ENCODE data around the gene SERPINB6.

SERPINB6 gene

DNA sequence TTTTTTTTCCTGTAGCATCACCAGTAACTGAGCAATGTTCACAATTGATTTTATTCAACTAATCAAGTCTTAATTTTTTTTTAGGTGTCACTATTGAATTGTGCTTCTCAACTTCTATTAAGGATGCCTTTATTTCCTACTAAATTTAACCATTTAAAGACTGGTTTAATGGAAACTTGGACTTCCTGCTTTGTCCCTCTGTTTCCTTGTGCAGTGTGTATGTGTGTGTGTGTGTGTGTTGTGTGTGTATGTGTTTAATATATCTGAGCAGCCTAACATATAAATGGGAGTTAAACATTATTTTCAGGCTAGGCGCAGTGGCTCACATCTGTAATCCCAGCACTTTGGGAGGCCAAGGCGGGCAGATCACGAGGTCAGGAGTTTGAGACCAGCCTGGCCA lies 1.8 kb downstream of the SERPINB6 start:
- TF ChIP-seq, protein P1, sequence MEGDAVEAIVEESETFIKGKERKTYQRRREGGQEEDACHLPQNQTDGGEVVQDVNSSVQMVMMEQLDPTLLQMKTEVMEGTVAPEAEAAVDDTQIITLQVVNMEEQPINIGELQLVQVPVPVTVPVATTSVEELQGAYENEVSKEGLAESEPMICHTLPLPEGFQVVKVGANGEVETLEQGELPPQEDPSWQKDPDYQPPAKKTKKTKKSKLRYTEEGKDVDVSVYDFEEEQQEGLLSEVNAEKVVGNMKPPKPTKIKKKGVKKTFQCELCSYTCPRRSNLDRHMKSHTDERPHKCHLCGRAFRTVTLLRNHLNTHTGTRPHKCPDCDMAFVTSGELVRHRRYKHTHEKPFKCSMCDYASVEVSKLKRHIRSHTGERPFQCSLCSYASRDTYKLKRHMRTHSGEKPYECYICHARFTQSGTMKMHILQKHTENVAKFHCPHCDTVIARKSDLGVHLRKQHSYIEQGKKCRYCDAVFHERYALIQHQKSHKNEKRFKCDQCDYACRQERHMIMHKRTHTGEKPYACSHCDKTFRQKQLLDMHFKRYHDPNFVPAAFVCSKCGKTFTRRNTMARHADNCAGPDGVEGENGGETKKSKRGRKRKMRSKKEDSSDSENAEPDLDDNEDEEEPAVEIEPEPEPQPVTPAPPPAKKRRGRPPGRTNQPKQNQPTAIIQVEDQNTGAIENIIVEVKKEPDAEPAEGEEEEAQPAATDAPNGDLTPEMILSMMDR (IDR thresholded peaks at IDR 0.05; ENCODE audit: insufficient read depth, low read depth, low read length, missing control alignments), result no peak
- H3K4me3 ChIP-seq (ENCODE audit: low read length), result no peak overlapping the region
- no peak for DNase-seq (ENCODE audit: low read depth)

DNA sequence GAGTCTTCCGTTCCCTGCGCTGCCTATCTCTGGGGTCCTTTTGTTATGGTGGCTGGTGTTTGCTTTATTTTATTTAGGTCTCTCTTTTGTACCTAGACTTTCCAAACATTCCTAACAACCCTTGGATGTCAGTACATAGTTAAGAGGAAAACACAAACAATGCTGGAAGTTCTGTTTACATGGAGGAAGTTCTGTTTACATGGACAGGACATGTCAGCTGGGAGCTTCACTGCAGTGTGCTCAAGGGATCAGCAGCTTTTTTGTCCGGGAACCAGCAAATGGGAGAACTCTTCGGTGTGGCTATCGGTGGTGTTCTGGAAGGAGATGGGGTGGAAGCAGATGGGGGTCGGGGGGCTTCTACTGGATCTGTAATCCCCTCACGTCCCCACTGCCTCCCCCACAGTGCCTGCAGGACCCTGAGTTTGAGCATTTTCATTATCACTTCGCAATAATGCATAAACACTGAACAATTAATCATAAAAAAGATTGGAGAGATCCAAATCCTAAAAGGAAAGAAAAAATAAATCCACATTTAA lies 2.7 kb downstream of the SERPINB6 start:
- H3K4me3 ChIP-seq (ENCODE audit: low read length), result no peak overlapping the region
- DNase-seq (ENCODE audit: low read depth), result no peak
- TF ChIP-seq, protein P1 (IDR thresholded peaks at IDR 0.05; ENCODE audit: insufficient read depth, low read depth, low read length, missing control alignments), result no peak

DNA sequence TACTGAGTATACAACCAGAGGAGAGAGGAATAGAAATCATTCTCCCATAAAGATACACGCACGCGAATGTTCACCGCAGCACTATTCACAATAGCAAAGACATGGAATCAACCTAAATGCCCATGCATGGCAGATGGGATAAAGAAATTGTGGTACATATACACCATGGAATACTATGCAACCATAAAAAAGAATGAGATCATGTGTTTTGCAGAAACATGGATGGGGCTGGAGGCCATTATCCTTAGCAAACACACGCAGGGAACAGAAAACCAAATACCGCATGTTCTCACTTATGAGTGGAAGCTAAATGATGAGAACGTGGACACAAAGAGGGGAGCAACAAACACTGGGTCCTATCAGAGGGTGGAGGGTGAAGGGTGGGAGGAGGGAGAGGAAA lies 3.4 kb downstream of the SERPINB6 start:
- no peak overlapping the region for H3K4me3 ChIP-seq (ENCODE audit: low read length)
- no peak for DNase-seq (ENCODE audit: low read depth)
- TF ChIP-seq, protein P1 (IDR thresholded peaks at IDR 0.05; ENCODE audit: insufficient read depth, low read depth, low read length, missing control alignments), result no peak

DNA sequence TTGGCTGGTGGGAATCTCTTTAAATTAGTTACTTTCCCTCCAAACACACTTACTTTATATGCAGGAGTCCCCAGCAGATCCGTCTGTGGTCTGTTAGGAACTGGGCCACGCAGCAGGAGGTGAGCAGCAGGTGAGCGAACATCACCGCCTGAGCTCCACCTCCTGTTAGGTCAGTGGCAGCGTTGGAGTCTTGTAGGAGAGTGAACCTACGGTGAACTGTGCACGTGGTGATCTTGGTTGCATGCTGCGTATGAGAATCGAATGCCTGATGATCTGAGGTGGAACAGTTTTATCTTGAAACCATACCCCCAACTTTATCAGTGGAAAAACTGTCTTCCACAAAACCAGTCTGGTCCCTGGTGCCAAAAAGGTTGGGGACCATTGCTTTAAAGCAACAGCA lies 5.0 kb downstream of the SERPINB6 start:
- no peak for DNase-seq (ENCODE audit: low read depth)
- TF ChIP-seq, protein P1 (IDR thresholded peaks at IDR 0.05; ENCODE audit: insufficient read depth, low read depth, low read length, missing control alignments), result no peak
- no peak overlapping the region for H3K4me3 ChIP-seq (ENCODE audit: low read length)

DNA sequence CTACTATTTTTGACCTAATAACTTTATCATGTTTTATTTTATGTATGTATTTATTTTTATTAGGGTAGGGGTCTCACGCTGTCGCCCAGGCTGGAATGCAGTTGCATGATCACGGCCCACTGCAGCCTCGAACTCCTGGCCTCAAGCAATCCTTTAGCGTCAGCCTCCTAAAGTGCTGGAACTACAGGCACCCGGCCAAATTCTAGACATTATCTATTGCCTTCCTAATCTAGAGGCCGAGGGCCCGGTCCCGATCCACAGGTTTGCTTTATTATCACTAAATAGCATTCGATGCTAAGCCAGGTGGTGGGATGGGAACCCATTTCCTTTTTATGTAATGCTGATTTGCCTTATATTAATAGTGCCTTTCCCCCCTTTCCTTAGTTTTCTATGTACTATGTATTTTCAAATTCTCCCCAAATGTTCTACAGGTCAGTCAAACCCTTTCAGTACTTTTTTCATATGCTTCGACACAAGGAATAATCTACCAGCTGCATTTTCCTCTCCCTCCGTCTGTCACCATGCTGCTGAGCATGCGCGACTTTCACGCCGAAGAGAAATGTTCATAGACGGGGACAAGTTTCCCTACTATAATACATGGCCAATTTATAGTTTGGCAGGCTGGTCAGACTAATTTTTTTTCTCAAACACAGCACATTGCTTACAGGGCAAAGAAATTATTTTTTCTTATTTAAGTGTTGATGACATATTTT lies 6.4 kb downstream of the SERPINB6 start:
- TF ChIP-seq, protein P1 (IDR thresholded peaks at IDR 0.05; ENCODE audit: insufficient read depth, low read depth, low read length, missing control alignments), result no peak
- H3K4me3 ChIP-seq (ENCODE audit: low read length), result no peak overlapping the region

DNA sequence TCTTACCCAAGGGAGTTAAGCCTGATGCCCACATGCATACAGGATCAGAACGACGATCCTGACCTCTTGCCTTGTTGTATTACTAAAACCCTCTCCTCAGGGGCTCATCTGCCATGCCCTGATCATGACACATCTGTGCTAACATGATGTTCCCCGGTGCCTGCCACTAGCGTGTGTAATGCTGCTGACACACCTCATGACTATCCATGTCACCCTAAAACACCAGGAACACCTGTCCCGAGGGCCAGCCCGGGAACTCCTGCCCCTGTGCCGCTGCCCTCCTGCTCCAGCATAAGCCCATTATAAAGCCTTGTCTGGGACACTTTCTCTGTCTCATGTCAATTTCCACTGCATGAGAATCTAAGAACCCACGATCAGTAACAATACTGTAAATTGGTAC lies 7.6 kb downstream of the SERPINB6 start:
- TF ChIP-seq, protein P1 (IDR thresholded peaks at IDR 0.05; ENCODE audit: insufficient read depth, low read depth, low read length, missing control alignments), result no peak
- no peak for DNase-seq (ENCODE audit: low read depth)
- H3K4me3 ChIP-seq (ENCODE audit: low read length), result no peak overlapping the region

More for the DNA sequence above, 6.4 kb downstream of the SERPINB6 start:
- DNase-seq (ENCODE audit: low read depth), result no peak

DNA sequence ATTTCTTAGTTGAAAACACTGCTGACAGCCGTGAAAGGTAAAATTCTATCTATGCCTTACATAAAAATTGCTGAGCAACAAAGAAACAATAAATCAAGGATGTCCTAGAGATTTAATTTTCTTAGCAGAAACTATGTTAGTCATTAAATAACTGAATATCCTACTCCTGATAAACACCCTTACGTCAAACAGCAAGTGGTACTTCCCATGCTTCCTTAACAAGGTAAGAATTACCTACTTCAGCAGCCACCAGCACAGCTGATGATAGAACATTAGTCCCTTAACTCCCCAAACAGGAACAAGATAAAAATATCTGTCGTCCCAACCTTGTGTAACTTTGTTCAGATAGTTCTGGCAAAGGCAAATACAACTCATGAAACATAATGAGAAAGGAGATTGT lies 8.7 kb downstream of the SERPINB6 start:
- H3K4me3 ChIP-seq (ENCODE audit: low read length), result no peak overlapping the region
- TF ChIP-seq, protein P1 (IDR thresholded peaks at IDR 0.05; ENCODE audit: insufficient read depth, low read depth, low read length, missing control alignments), result no peak
- no peak for DNase-seq (ENCODE audit: low read depth)

Data from epithelial cell of esophagus (primary cell).